Measurements from ENCODE around the gene AKAP13. TPM values are rescaled to one million over a fixed set of nuclear protein-coding genes. Genes with fewer than 3 reads are reported as not detected.

Gene AKAP13
- total and polyA plus RNA-seq, 2 of the 13 experiments (the other 11 are each of a cell fraction or from before 2014, with no cell fraction given), result 6.7 to 27.1 TPM

- Histone ChIP-seq H3K27me3 (ENCODE audit: control insufficient read depth in 1 of 2, insufficient read depth in 2 of 2, low read length in 2 of 2) (no peaks in the 10 kb centered on the region), H3K4me1 (ENCODE audit: insufficient read depth, low read length) (peaks cover 18% of the 10 kb centered on the region), H4K20me1 (ENCODE audit: insufficient read depth, low read length) (no peaks in the 10 kb centered on the region), H3K79me2 (ENCODE audit: insufficient read depth, low read length) (no peaks in the 10 kb centered on the region), H3K27ac (ENCODE audit: extremely low read length, insufficient read depth, low read length) (no peak overlapping the region), H2AFZ (ENCODE audit: low read length) (no peak overlapping the region), H3K4me3 (replicated peaks in 1 of 3; ENCODE audit: insufficient read depth in 1 of 3, low read depth in 2 of 3, low read length in 3 of 3) (no peak overlapping the region), H3K9me3 (ENCODE audit: low read length) (no peaks in the 10 kb centered on the region), H3K9ac (ENCODE audit: insufficient read depth, low read depth, low read length) (no peak overlapping the region), H3K4me2 (ENCODE audit: low read depth, low read length) (no peak overlapping the region), H3K36me3 (replicated peaks in 1 of 2; ENCODE audit: control insufficient read depth in 1 of 2, insufficient read depth in 2 of 2, low read length in 2 of 2) (peaks cover 19 to 43% of the 10 kb centered on the region in 2 experiments; a peak in 4 of 5 replicates)
- DNase-seq (ENCODE audit: low spot score), result no peak
- intact Hi-C loops (cut with micrococcal nuclease; ENCODE audit: unreplicated experiment) (no loop called here), in situ Hi-C loops (cut with HindIII; ENCODE audit: extremely low pct_ligation_motif_present, low pct_unique_long_range_greater_than_20kb) (no loop called here)
- no TSS peak for BruUV-seq (replicated peaks)
- ATAC-seq, result no peak
- no peak for TF ChIP-seq TBX2 (CRISPR knock-in tag; IDR thresholded peaks at IDR 0.05; ENCODE audit: borderline replicate concordance)
- TF ChIP-seq MAFG (CRISPR knock-in tag; IDR thresholded peaks at IDR 0.05), result no peak
- no peak for TF ChIP-seq ZNF841 (CRISPR knock-in tag; IDR thresholded peaks at IDR 0.05; ENCODE audit: borderline replicate concordance)
- no peak for TF ChIP-seq REST (IDR thresholded peaks at IDR 0.05; ENCODE audit: borderline replicate concordance in 1 of 2, low read depth in 1 of 2, low read length in 2 of 2)
- TF ChIP-seq SETDB1 (CRISPR knock-in tag; IDR thresholded peaks at IDR 0.05; ENCODE audit: borderline replicate concordance), result no peak
- no peak for TF ChIP-seq AHR (CRISPR knock-in tag; IDR thresholded peaks at IDR 0.05)
- TF ChIP-seq ZNF264 (CRISPR knock-in tag; IDR thresholded peaks at IDR 0.05), result no peak
- TF ChIP-seq ZNF644 (CRISPR knock-in tag; IDR thresholded peaks at IDR 0.05; ENCODE audit: low read depth), result no peak
- POLR2A ChIA-PET, result no interaction called here
- FAIRE-seq, result no peak
- CTCF ChIA-PET (ENCODE audit: low intra/inter-chr PET ratio, low total read pairs), result no interaction called here
- 100% methylated on average over 3 of the region's 3 CpGs for WGBS (ENCODE audit: low lambda C conversion rate)
These were observed 203.6 kb downstream of the AKAP13 start for GRCh38 chr15:85583923-85584390.
